GM12872 (cell line): ENCODE results near the gene DENND2A.

Source experiments
- CTCF ChIP-seq: IDR thresholded peaks from 3 replicates; pipeline ENCODE4 v1.5.1; 2011; ENCODE audit warnings: low read depth, mild to moderate bottlenecking, low read length, moderate library complexity; ENCODE audit not compliant: insufficient read depth

The DENND2A gene

GRCh38 chr7:140671966-140672365 lies 31.4 kb upstream of the DENND2A start:
- TF ChIP-seq CTCF, result no peak

- TF ChIP-seq CTCF, result no peak
Measured at GRCh38 chr7:140670343-140670935, 29.8 kb upstream of the DENND2A start.

GRCh38 chr7:140669352-140669751 lies 28.7 kb upstream of the DENND2A start:
- no peak for TF ChIP-seq CTCF

- no peak for TF ChIP-seq CTCF
Measured at GRCh38 chr7:140668641-140669040, 28.0 kb upstream of the DENND2A start.

GRCh38 chr7:140667476-140667875 lies 26.9 kb upstream of the DENND2A start:
- no peak for TF ChIP-seq CTCF

GRCh38 chr7:140661124-140661523 lies 20.5 kb upstream of the DENND2A start:
- TF ChIP-seq CTCF, result no peak

- no peak for TF ChIP-seq CTCF
Measured at GRCh38 chr7:140659856-140660255, 19.2 kb upstream of the DENND2A start.
